Breast epithelium (tissue), 4 donors: Measurements from ENCODE around the gene RUFY2. TPM values are rescaled to one million over a fixed set of nuclear protein-coding genes. Genes with fewer than 3 reads are reported as not detected.
"Not testable (repeated sequence)": the region's sequence is repeated elsewhere in the genome, so short reads cannot be mapped to it uniquely, and the experiment has no call there.

ENCODE experiments used
- DNase-seq, 2 donors: peaks; one replicate each; pipeline ENCODE4 v3.0.0-alpha.2; 2019; ENCODE audit warnings: low spot score in 2 of 2
- H3K27ac ChIP-seq, 2 donors: fragments of 200-600 bp; sonication (generic) in 1 of 2; one replicate each; pipeline ENCODE4 v1.5.1; 2016 to 2019; ENCODE audit warnings: mild to moderate bottlenecking in 1 of 2
- H3K27me3 ChIP-seq, 2 donors: fragments of 200-600 bp; sonication (generic) in 1 of 2; one replicate each; pipeline versions ENCODE4 v1.5.1 to v1.6.0; 2017 to 2019; ENCODE audit warnings: control low read depth in 1 of 2, mild to moderate bottlenecking in 1 of 2
- H3K36me3 ChIP-seq: fragments of 200-600 bp; one replicate; pipeline ENCODE4 v1.5.1; 2019
- H3K4me1 ChIP-seq, 2 donors: fragments of 200-600 bp; sonication (generic); one replicate each; pipeline ENCODE4 v1.5.1; 2016 to 2019; ENCODE audit warnings: control low read depth in 1 of 2
- H3K4me3 ChIP-seq, 3 donors: fragments of 200-600 bp; sonication (generic); 1 replicate in 2 of 3; 2 replicates in 1 of 3; pipeline ENCODE4 v1.5.1; 2016 to 2019; ENCODE audit warnings: mild to moderate bottlenecking in 3 of 3, moderate library complexity in 2 of 3
- H3K9me3 ChIP-seq, 2 donors: fragments of 200-600 bp; sonication (generic) in 1 of 2; one replicate each; pipeline ENCODE4 v1.5.1; 2016 to 2019; ENCODE audit warnings: control low read depth in 1 of 2
- CTCF ChIP-seq, 3 donors: fragments of 450-650 bp; IDR thresholded peaks; one replicate each; pipeline ENCODE4 v1.5.1; 2016 to 2017; ENCODE audit warnings: antibody characterized with exemption in 3 of 3, mild to moderate bottlenecking in 3 of 3, moderate library complexity in 3 of 3
- POLR2A ChIP-seq: fragments of 450-650 bp; IDR thresholded peaks from one replicate; pipeline ENCODE4 v1.6.1; 2016; ENCODE audit warnings: antibody characterized with exemption, mild to moderate bottlenecking, moderate library complexity
- POLR2AphosphoS5 ChIP-seq, 3 donors: sonication (generic); formaldehyde crosslinking; IDR thresholded peaks; one replicate each; pipeline ENCODE4 v1.6.1; 2017; ENCODE audit warnings: antibody characterized with exemption in 3 of 3
- intact Hi-C: fragments of 100-400 bp; cut with DNase I; formaldehyde crosslinking; loops from one replicate; pipeline ENCODE4 v1.15.1; 2023; ENCODE audit warnings: low total_unique reads
- total RNA-seq, 3 donors: library from RNA; depleted of rRNA; stranded (reverse); fragments of >200 nt; gene quantifications; one replicate each; pipeline ENCODE4 v1.1.0, GENCODE V29; 2016

Gene RUFY2
- total RNA-seq, 3 donors from 2014 or later = 20.5 to 47.0 (median 31.1) TPM

- Histone ChIP-seq H3K27me3 (no peaks in the 10 kb centered on the region), H3K4me3 (peak within 1 kb of the TSS; percentile 93 to 99 (median 99)), H3K4me1 (peaks cover 0 to 13% of the 10 kb centered on the region in 2 donors), H3K9me3 (no peaks in the 10 kb centered on the region), H3K27ac (peak within 1 kb of the TSS; percentile 99 to 100), H3K36me3 (no peaks in the 10 kb centered on the region)
- peak; percentile 96 to 98 for DNase-seq
- TF ChIP-seq CTCF (IDR thresholded peaks at IDR 0.05) (peak in 2 of 3 donors; percentile 6 to 37), POLR2A (peak; percentile 100), POLR2AphosphoS5 (IDR thresholded peaks at IDR 0.05) (peak; percentile 98 to 100 (median 99))
- intact Hi-C loops = no loop called here
Observed at GRCh38 chr10:68331455-68332258, 75.4 kb downstream of the RUFY2 start, which contains the start of gene HNRNPH3. TSS of gene HNRNPH3 (plus strand) at chr10:68332064. CDS start at chr10:68337222, 5,158 bp downstream.

- Histone ChIP-seq H3K36me3 (no peaks in the 10 kb centered on the region), H3K27me3 (no peaks in the 10 kb centered on the region), H3K9me3 (no peaks in the 10 kb centered on the region), H3K4me3 (peak overlapping the region; percentile 93 to 99 (median 99)), H3K27ac (peak overlapping the region; percentile 99 to 100), H3K4me1 (peaks cover 0 to 13% of the 10 kb centered on the region in 2 donors)
- peak in 1 of 2 donors; percentile 44 for DNase-seq
- no peak for TF ChIP-seq POLR2A
- no peak for TF ChIP-seq CTCF (IDR thresholded peaks at IDR 0.05)
- TF ChIP-seq POLR2AphosphoS5 (IDR thresholded peaks at IDR 0.05) = no peak
- intact Hi-C loops = no loop called here
Observed at GRCh38 chr10:68330852-68331454, 76.1 kb downstream of the RUFY2 start.

GRCh38 chr10:68329506-68329861 is 77.6 kb downstream of the RUFY2 start:
- Histone ChIP-seq H3K4me1 (peaks cover 0 to 13% of the 10 kb centered on the region in 2 donors), H3K4me3 (no peak overlapping the region), H3K27me3 (no peaks in the 10 kb centered on the region), H3K9me3 (no peaks in the 10 kb centered on the region), H3K27ac (peak overlapping the region; percentile 99 to 100), H3K36me3 (no peaks in the 10 kb centered on the region)
- intact Hi-C loops = no loop called here
- TF ChIP-seq CTCF (IDR thresholded peaks at IDR 0.05) (no peak), POLR2AphosphoS5 (IDR thresholded peaks at IDR 0.05) (no peak), POLR2A (no peak)
- DNase-seq = no peak

- Histone ChIP-seq H3K4me1 (peaks cover 0 to 13% of the 10 kb centered on the region in 2 donors), H3K27ac (peak overlapping the region; percentile 99 to 100), H3K9me3 (no peaks in the 10 kb centered on the region), H3K27me3 (no peaks in the 10 kb centered on the region), H3K36me3 (no peaks in the 10 kb centered on the region), H3K4me3 (peak overlapping the region; percentile 1 to 42 (median 11))
- no peak for DNase-seq
- TF ChIP-seq CTCF (IDR thresholded peaks at IDR 0.05) = no peak
- TF ChIP-seq POLR2AphosphoS5 (IDR thresholded peaks at IDR 0.05) = peak in 1 of 3 donors; percentile 65
- intact Hi-C loops = no loop called here
Observed at GRCh38 chr10:68327889-68328786, 78.9 kb downstream of the RUFY2 start.

- H3K9me3 ChIP-seq, H3K4me3 ChIP-seq, intact Hi-C loops, H3K36me3 ChIP-seq, DNase-seq, H3K27ac ChIP-seq, H3K27me3 ChIP-seq: not testable (repeated sequence)
- peaks cover 0 to 10% of the 10 kb centered on the region in 2 donors for H3K4me1 ChIP-seq
Observed at GRCh38 chr10:68324396-68324795, 82.7 kb downstream of the RUFY2 start.
